Cardiac muscle cell (in vitro differentiated cells and primary cell): ENCODE results near the gene KMT2B. TPM values are rescaled to one million over a fixed set of nuclear protein-coding genes. Genes with fewer than 3 reads are reported as not detected.

Experiments
- DNase-seq, 2 donors: peaks; one replicate each; pipeline versions ENCODE4 v3.0.0 to v3.0.0-alpha.2; 2010 to 2017; ENCODE audit warnings: low read depth in 1 of 2, low spot score in 1 of 2
- H3K27ac ChIP-seq: fragments of 200-600 bp; sonication (generic); 2 replicates; pipeline ENCODE4 v1.5.1; 2016
- H3K27me3 ChIP-seq: fragments of 200-600 bp; sonication (generic); 2 replicates; pipeline ENCODE4 v1.6.0; 2016; ENCODE audit warnings: control low read depth
- H3K36me3 ChIP-seq: fragments of 200-600 bp; sonication (generic); 2 replicates; pipeline ENCODE4 v1.5.1; 2016; ENCODE audit warnings: control low read depth
- H3K4me1 ChIP-seq: fragments of 200-600 bp; sonication (generic); 2 replicates; pipeline ENCODE4 v1.8.1; 2017; ENCODE audit warnings: low read depth, mild to moderate bottlenecking, mixed run types
- H3K4me3 ChIP-seq: fragments of 200-600 bp; sonication (generic); 2 replicates; pipeline ENCODE4 v1.5.1; 2016; ENCODE audit warnings: mild to moderate bottlenecking
- H3K9me3 ChIP-seq: fragments of 200-600 bp; sonication (generic); 2 replicates; pipeline ENCODE4 v1.5.1; 2017; ENCODE audit warnings: low read depth, mild to moderate bottlenecking, control low read depth
- polyA plus RNA-seq: library from polyadenylated mRNA; unstranded; fragments of >200 nt; fragmentation: Nextera tagmentation; extraction: Ambion mirVana; gene quantifications from 2 replicates; pipeline ENCODE4 v1.2.1, GENCODE V29; 2016
- total RNA-seq: library from RNA; depleted of rRNA; stranded (reverse); fragments of >200 nt; gene quantifications from 2 replicates; pipeline ENCODE4 v1.2.3, GENCODE V29; 2016
- TF ChIP-seq, protein P1 (sequence below): IDR thresholded peaks from 2 replicates; pipeline ENCODE4 v1.5.1; 2012; ENCODE audit warnings: low read depth, mild to moderate bottlenecking, low read length

The KMT2B gene
- total and polyA plus RNA-seq, 2 experiments from 2014 or later: 8.9 to 38.1 TPM

GRCh38 chr19:35740108-35740422 is 22.3 kb downstream of the KMT2B start:
- Histone ChIP-seq H3K36me3 (peaks cover 11% of the 10 kb centered on the region), H3K9me3 (no peaks in the 10 kb centered on the region), H3K4me1 (peaks cover 3% of the 10 kb centered on the region), H3K27ac (peak overlapping the region; percentile 25), H3K4me3 (peak overlapping the region; percentile 57), H3K27me3 (no peaks in the 10 kb centered on the region)
- DNase-seq: no peak
- TF ChIP-seq, protein P1, sequence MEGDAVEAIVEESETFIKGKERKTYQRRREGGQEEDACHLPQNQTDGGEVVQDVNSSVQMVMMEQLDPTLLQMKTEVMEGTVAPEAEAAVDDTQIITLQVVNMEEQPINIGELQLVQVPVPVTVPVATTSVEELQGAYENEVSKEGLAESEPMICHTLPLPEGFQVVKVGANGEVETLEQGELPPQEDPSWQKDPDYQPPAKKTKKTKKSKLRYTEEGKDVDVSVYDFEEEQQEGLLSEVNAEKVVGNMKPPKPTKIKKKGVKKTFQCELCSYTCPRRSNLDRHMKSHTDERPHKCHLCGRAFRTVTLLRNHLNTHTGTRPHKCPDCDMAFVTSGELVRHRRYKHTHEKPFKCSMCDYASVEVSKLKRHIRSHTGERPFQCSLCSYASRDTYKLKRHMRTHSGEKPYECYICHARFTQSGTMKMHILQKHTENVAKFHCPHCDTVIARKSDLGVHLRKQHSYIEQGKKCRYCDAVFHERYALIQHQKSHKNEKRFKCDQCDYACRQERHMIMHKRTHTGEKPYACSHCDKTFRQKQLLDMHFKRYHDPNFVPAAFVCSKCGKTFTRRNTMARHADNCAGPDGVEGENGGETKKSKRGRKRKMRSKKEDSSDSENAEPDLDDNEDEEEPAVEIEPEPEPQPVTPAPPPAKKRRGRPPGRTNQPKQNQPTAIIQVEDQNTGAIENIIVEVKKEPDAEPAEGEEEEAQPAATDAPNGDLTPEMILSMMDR: no peak

DNA sequence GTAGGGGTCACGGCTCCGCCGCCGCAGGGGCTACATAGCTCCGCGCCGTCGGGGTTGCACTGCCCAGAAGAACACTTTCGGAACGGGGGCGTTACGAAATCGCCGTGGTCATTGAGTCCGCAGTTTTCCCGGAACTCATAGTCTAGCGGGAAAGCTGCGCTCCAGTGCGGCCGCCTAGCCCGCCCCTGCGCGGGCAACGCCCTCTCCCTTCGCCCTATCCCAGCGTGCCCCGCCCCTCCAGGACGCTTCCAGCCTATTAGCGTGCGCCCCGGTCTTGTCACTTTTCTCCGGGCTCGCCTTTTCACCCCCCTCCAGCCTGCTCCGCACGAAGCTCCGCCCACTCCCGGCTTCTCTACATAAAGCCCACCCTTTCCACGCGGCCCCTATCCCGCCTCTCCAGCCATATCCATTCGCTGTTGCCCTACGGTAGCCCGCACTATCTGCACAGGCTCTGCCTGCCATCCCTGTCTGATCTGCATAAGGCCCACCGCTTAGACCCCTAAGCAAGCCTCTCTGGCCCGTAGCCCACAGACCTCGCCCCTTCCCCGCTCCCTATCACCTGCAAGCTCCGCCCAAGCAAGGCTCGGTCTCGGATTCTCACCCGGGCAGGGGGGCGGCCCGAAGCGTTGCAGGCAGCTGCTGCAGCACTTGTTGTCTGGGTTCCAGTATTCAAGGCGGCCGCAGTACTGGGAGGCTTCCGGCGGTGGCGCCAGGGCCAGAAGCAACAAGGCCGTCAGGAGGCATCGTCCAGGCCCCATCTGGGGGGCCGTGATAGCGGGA is 22.8 kb downstream of the KMT2B start:
- TF ChIP-seq, protein P1: peak; percentile 32
- peak overlapping the region; percentile 57 for H3K4me3 ChIP-seq
- peaks cover 11% of the 10 kb centered on the region for H3K36me3 ChIP-seq
- no peaks in the 10 kb centered on the region for H3K27me3 ChIP-seq
- peaks cover 3% of the 10 kb centered on the region for H3K4me1 ChIP-seq
- peak overlapping the region; percentile 92 for H3K27ac ChIP-seq
- peak; percentile 99 to 100 for DNase-seq
- no peaks in the 10 kb centered on the region for H3K9me3 ChIP-seq

GRCh38 chr19:35741203-35741515 is 23.4 kb downstream of the KMT2B start:
- Histone ChIP-seq H3K4me3 (peak overlapping the region; percentile 45), H3K4me1 (peaks cover 3% of the 10 kb centered on the region), H3K27ac (peak overlapping the region; percentile 92)

DNA sequence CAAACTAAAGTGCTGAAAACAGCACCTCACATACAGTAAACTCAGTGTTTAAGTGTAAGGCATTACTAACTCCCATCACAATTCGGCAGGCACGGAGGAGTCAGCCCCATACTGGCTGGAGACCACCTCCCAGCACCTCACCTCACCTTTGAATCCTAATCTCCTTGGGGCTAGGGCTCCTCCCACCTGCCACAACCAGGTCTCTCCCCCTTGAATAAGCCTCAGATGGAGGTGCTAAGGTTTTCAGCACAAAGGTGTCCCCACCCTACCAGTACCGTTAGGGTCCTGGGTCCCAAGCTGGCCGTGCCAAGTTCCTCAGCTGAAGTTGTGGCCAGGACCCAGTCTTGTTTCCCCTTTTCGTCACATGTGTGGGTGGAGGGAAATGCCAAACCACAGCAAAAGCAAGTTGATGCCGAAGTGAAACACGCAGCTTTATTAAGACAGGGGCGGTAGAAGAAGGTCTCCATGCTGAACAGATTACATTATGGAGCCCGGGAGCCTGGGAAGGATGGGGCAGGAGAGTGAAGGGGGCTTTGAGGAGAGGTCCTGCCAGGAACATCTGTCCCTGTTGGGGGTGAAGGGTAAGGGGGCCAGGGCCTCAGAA is 24.4 kb downstream of the KMT2B start, which contains the start of gene IGFLR1:
IGFLR1 (minus strand) TSS at position 332 of the 604 bp plus-strand sequence. CDS start 1,272 bp downstream, outside the sequence.
- Histone ChIP-seq H3K4me1 (peaks cover 3% of the 10 kb centered on the region), H3K27me3 (no peaks in the 10 kb centered on the region), H3K4me3 (peak within 1 kb of the TSS; percentile 45), H3K9me3 (no peaks in the 10 kb centered on the region), H3K27ac (peak within 1 kb of the TSS; percentile 92), H3K36me3 (peaks cover 7% of the 10 kb centered on the region)
- no peak for DNase-seq
- TF ChIP-seq, protein P1: no peak

More at GRCh38 chr19:35741203-35741515, 23.4 kb downstream of the KMT2B start:
- DNase-seq: no peak
- Histone ChIP-seq H3K9me3 (no peaks in the 10 kb centered on the region), H3K27me3 (no peaks in the 10 kb centered on the region), H3K36me3 (peaks cover 11% of the 10 kb centered on the region)
- TF ChIP-seq, protein P1: no peak

DNA sequence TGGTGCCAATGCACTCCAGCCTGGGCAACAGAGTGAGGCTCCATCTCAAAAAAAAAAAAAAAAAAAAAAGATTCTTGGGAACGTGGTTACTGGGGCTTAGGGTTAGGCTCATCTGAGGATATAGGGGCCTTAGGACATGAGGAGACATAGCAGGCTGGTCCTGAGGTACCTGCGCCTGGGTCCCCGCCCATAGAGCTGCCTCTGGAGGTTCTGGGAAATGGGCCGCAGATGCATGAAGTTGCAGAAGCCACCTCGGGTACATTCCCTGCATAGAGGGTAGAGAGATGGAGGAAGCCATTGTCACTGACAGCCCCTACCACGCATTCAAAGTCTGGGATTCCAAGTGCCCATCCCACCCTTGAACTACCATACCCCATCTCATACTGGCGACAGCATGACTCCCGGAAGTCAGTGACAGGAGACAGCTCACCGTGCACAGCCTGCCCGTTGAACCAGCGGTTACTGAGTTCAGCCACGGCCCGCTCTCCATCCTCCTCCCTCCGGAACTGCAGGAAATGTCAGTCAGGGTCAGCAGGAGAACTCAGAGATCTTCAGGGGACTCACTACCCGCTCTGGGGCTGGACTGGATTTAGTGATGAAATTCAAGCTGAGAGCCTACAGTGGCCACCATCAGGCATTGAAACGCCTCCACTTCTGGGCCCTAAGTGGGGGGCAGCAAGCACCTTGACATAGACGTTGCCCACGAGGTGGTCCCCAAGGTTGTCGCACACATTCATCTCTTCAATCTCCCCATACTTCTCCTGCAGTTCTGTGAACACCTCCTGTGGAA is 26.0 kb downstream of the KMT2B start:
- H3K4me1 ChIP-seq: peaks cover 3% of the 10 kb centered on the region
- no peak overlapping the region for H3K27ac ChIP-seq
- H3K36me3 ChIP-seq: peaks cover under 1% of the 10 kb centered on the region
- no peaks in the 10 kb centered on the region for H3K9me3 ChIP-seq
- TF ChIP-seq, protein P1: no peak
- H3K27me3 ChIP-seq: no peaks in the 10 kb centered on the region
- DNase-seq: no peak
- H3K4me3 ChIP-seq: no peak overlapping the region
